Loucy (cell line): ENCODE results near the gene OR2T11.

ENCODE experiments used
- H2AFZ ChIP-seq: fragments of 200-600 bp; sonication (generic); 2 replicates; pipeline ENCODE4 v1.6.0; 2016; ENCODE audit warnings: antibody characterized with exemption, mild to moderate bottlenecking, low read length, moderate library complexity
- H3F3A ChIP-seq: fragments of 200-600 bp; 2 replicates; pipeline ENCODE4 v1.6.0; 2016; ENCODE audit warnings: antibody characterized with exemption, low read depth, mild to moderate bottlenecking
- H3K27me3 ChIP-seq: fragments of 200-600 bp; sonication (generic); 2 replicates; pipeline ENCODE4 v1.6.1; 2014; ENCODE audit warnings: low read length, mild to moderate bottlenecking; ENCODE audit not compliant: insufficient read depth, poor library complexity, severe bottlenecking
- H3K36me3 ChIP-seq: fragments of 200-600 bp; sonication (generic); 2 replicates; pipeline ENCODE4 v1.6.1; 2016; ENCODE audit warnings: low read length; ENCODE audit not compliant: insufficient read depth
- H3K4me1 ChIP-seq: fragments of 200-600 bp; sonication (generic); 2 replicates; pipeline ENCODE4 v1.5.1; 2014; ENCODE audit warnings: low read length, mild to moderate bottlenecking; ENCODE audit not compliant: insufficient read depth, poor library complexity, severe bottlenecking
- H3K4me2 ChIP-seq: fragments of 200-600 bp; sonication (generic); 2 replicates; pipeline ENCODE4 v1.6.0; 2014; ENCODE audit warnings: antibody characterized with exemption, low read length, low read depth, mild to moderate bottlenecking; ENCODE audit not compliant: poor library complexity, severe bottlenecking
- H3K4me3 ChIP-seq: fragments of 200-600 bp; sonication (generic); 2 replicates; pipeline ENCODE4 v1.5.1; 2014; ENCODE audit warnings: low read length, mild to moderate bottlenecking, mixed read lengths; ENCODE audit not compliant: poor library complexity, severe bottlenecking
- H3K79me2 ChIP-seq: fragments of 200-600 bp; sonication (generic); 2 replicates; pipeline ENCODE4 v1.6.1; 2014; ENCODE audit warnings: low read length; ENCODE audit not compliant: insufficient read depth
- H3K9ac ChIP-seq: fragments of 200-600 bp; sonication (generic); 2 replicates; pipeline ENCODE4 v1.6.0; 2014; ENCODE audit warnings: mild to moderate bottlenecking, low read depth, low read length, moderate library complexity; ENCODE audit not compliant: poor library complexity, severe bottlenecking
- H3K9me2 ChIP-seq: fragments of 200-600 bp; sonication (generic); replicated peaks from 2 replicates; pipeline ENCODE4 v1.6.1; 2016; ENCODE audit warnings: low read depth, low read length, mixed read lengths
- H3K9me3 ChIP-seq: fragments of 200-600 bp; sonication (generic); 2 replicates; pipeline ENCODE4 v1.6.1; 2014; ENCODE audit warnings: mild to moderate bottlenecking, antibody characterized with exemption, low read length, low read depth; ENCODE audit not compliant: insufficient read depth
- H4K20me1 ChIP-seq: fragments of 200-600 bp; sonication (generic); 2 replicates; pipeline ENCODE4 v1.6.0; 2014; ENCODE audit warnings: antibody characterized with exemption, low read length, mild to moderate bottlenecking; ENCODE audit not compliant: insufficient read depth, poor library complexity, severe bottlenecking
- EZH2phosphoT487 ChIP-seq: fragments of 200-600 bp; IDR thresholded peaks from 2 replicates; pipeline ENCODE4 v1.6.1; 2018; ENCODE audit warnings: antibody characterized with exemption, mild to moderate bottlenecking, moderate library complexity, borderline replicate concordance
- TF ChIP-seq, protein P1 (sequence below): fragments of 200-600 bp; sonication (generic); conservative IDR thresholded peaks from 2 replicates; pipeline ENCODE4 v1.5.1; 2014; ENCODE audit warnings: mild to moderate bottlenecking, antibody characterized with exemption, low read length

The OR2T11 gene

DNA sequence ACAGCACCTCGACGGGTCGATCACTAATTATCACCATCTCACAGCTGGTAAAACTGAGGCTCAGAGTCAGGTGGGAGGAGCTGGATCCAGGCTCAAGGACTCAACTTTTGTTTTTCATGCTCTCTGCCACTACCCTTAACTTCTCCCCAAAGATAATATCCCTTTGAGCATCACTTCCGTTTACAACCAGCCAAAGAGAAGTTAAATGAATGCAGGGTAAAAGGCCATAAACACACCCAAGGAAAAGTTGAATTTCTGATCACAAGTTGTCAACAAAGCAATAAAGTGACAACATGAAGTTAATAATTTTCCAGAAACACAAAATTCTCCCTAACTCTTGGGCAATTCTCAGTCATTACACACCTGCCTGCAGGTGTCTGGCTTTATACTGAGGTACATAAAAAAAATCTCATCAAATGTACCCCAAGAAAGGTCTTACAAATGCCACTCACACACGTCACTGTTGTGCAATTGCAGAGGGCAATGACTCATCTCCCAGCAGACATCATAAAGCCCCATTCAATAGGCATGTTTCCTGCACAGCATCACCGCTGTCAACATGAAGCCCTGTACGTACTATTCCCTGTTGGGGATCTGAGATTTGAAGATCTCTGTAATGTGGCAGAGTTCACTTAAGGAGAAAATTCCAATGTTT, 3.4 kb downstream of the OR2T11 start:
- no peak for TF ChIP-seq EZH2phosphoT487
- TF ChIP-seq, protein P1, sequence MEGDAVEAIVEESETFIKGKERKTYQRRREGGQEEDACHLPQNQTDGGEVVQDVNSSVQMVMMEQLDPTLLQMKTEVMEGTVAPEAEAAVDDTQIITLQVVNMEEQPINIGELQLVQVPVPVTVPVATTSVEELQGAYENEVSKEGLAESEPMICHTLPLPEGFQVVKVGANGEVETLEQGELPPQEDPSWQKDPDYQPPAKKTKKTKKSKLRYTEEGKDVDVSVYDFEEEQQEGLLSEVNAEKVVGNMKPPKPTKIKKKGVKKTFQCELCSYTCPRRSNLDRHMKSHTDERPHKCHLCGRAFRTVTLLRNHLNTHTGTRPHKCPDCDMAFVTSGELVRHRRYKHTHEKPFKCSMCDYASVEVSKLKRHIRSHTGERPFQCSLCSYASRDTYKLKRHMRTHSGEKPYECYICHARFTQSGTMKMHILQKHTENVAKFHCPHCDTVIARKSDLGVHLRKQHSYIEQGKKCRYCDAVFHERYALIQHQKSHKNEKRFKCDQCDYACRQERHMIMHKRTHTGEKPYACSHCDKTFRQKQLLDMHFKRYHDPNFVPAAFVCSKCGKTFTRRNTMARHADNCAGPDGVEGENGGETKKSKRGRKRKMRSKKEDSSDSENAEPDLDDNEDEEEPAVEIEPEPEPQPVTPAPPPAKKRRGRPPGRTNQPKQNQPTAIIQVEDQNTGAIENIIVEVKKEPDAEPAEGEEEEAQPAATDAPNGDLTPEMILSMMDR, result no peak
- H3K27me3 ChIP-seq, result no peaks in the 10 kb centered on the region
- no peak overlapping the region for H2AFZ ChIP-seq
- no peak overlapping the region for H3K4me2 ChIP-seq
- H3K36me3 ChIP-seq, result no peaks in the 10 kb centered on the region
- no peaks in the 10 kb centered on the region for H3K9me3 ChIP-seq
- no peaks in the 10 kb centered on the region for H3K9me2 ChIP-seq
- no peaks in the 10 kb centered on the region for H3F3A ChIP-seq
- no peaks in the 10 kb centered on the region for H3K4me1 ChIP-seq
- no peak overlapping the region for H3K9ac ChIP-seq
- no peaks in the 10 kb centered on the region for H4K20me1 ChIP-seq
- no peaks in the 10 kb centered on the region for H3K79me2 ChIP-seq
- H3K4me3 ChIP-seq, result no peak overlapping the region

DNA sequence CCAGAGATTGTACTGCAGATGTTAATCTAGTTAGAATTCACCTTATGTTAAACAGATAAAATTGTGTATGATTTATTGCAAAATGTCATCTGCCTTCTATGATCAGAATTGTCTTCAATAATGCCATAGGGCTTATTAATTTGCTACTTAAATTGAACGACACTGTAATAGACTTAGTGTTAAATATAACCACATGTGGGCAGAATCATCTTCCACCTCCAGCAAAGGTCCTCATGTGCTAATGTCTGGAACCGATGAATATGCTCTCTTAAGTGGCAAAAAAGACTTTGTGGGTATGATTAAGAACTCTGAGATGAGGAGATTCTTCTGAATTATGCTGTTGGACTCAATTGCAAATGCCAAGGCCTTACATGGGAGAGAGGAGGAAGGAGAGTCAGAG, 4.3 kb downstream of the OR2T11 start:
- H3K9me2 ChIP-seq, result no peaks in the 10 kb centered on the region
- TF ChIP-seq EZH2phosphoT487, result no peak
- H2AFZ ChIP-seq, result no peak overlapping the region
- H3K4me1 ChIP-seq, result no peaks in the 10 kb centered on the region
- H3K9me3 ChIP-seq, result no peaks in the 10 kb centered on the region
- H3K9ac ChIP-seq, result no peak overlapping the region
- no peak overlapping the region for H3K4me3 ChIP-seq
- H3F3A ChIP-seq, result no peaks in the 10 kb centered on the region
- no peaks in the 10 kb centered on the region for H3K27me3 ChIP-seq
- no peaks in the 10 kb centered on the region for H3K79me2 ChIP-seq
- H4K20me1 ChIP-seq, result no peaks in the 10 kb centered on the region
- no peaks in the 10 kb centered on the region for H3K36me3 ChIP-seq
- H3K4me2 ChIP-seq, result no peak overlapping the region

DNA sequence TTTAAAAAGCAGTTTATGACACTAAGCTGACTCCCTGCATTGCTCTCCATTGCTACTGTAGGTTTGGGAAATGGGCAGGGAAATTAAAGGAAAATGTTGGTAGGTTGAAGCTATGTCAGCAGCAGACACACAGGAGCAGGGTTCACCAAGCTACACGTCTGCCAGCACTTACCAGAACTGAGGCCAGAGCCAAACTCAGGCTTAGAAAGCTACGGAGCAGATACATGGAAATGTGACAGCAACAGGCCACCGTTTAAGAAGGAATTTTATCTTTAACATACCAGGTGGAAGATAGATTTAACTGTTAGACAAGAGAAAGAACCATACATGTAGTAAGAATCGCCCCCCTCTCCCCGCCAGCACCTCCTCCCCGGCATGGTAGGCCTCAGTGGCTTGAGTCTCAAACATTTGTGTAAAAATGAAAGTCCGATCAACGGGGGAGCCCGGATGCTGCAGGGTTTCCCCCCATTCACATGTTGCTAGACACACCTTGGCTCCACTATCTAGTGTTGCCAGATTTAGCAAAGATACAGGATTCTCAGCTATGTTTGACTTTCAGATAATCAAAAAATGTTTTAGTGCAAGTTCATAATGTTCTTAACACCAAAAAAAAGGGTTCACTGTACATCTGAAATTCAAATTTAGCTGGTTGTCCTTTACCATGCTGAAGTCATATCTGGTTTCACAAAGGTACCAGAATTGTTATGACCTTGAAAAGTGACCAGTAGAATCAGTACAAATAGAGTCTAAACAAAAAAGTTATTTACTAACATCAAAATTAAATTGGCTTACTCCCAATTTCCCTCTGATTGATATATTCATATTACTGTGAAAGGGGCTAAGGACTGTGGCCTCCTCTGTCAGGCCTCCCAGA, 6.7 kb downstream of the OR2T11 start:
- Histone ChIP-seq H3K36me3 (no peaks in the 10 kb centered on the region), H4K20me1 (no peaks in the 10 kb centered on the region), H3K9ac (no peak overlapping the region), H3K9me2 (no peaks in the 10 kb centered on the region), H3F3A (no peaks in the 10 kb centered on the region), H3K4me3 (no peak overlapping the region), H3K27me3 (no peaks in the 10 kb centered on the region), H3K4me2 (no peak overlapping the region), H3K79me2 (no peaks in the 10 kb centered on the region), H2AFZ (no peak overlapping the region), H3K4me1 (no peaks in the 10 kb centered on the region), H3K9me3 (no peaks in the 10 kb centered on the region)
- no peak for TF ChIP-seq EZH2phosphoT487
- TF ChIP-seq, protein P1, result no peak
